Measurements from ENCODE around the gene PDZD2.

DNA sequence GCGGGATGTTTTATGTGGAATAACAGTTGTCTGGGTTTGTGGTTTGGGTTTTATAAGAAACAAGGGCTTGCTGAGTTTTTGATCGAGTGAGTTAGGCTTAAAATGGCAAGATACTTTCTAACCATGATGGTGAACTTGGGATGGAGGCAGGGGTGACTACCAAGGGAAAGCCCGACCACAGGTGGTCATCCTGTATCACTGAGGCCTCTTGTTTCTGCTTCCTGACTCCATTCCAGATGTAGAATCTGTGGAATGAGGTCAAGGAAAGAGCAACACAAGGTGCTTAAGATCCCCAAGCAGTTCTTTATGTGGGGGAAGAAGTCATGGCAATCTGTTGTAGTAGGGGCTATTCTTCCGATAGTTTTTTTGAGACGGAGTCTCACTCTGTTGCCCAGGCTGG is 412.9 kb downstream of the PDZD2 start:
- TF ChIP-seq, protein P1, sequence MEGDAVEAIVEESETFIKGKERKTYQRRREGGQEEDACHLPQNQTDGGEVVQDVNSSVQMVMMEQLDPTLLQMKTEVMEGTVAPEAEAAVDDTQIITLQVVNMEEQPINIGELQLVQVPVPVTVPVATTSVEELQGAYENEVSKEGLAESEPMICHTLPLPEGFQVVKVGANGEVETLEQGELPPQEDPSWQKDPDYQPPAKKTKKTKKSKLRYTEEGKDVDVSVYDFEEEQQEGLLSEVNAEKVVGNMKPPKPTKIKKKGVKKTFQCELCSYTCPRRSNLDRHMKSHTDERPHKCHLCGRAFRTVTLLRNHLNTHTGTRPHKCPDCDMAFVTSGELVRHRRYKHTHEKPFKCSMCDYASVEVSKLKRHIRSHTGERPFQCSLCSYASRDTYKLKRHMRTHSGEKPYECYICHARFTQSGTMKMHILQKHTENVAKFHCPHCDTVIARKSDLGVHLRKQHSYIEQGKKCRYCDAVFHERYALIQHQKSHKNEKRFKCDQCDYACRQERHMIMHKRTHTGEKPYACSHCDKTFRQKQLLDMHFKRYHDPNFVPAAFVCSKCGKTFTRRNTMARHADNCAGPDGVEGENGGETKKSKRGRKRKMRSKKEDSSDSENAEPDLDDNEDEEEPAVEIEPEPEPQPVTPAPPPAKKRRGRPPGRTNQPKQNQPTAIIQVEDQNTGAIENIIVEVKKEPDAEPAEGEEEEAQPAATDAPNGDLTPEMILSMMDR (IDR thresholded peaks at IDR 0.05): no peak
- TF ChIP-seq POLR2A (IDR thresholded peaks at IDR 0.05): no peak
- TF ChIP-seq POLR2AphosphoS5 (IDR thresholded peaks at IDR 0.05): no peak
- no peak for TF ChIP-seq EP300 (IDR thresholded peaks at IDR 0.05)

All from suprapubic skin (tissue), 4 donors.